GM23248 (cell line): ENCODE results near the gene CASP12. TPM values are rescaled to one million over a fixed set of nuclear protein-coding genes. Genes with fewer than 3 reads are reported as not detected.

Experiments
- DNase-seq: peaks from one replicate; pipeline ENCODE4 v3.0.0-alpha.2; 2015
- H2AFZ ChIP-seq: fragments of 200-600 bp; sonication (generic); 2 replicates; pipeline ENCODE4 v1.6.1; 2016; ENCODE audit warnings: antibody characterized with exemption
- H3F3A ChIP-seq: fragments of 200-600 bp; sonication (generic); 2 replicates; pipeline ENCODE4 v1.6.1; 2016; ENCODE audit warnings: mild to moderate bottlenecking, antibody characterized with exemption, mixed run types; ENCODE audit not compliant: insufficient read depth
- H3K27ac ChIP-seq: fragments of 200-600 bp; sonication (generic); 2 replicates; pipeline ENCODE4 v1.5.1; 2016; ENCODE audit warnings: mild to moderate bottlenecking
- H3K27me3 ChIP-seq: fragments of 200-600 bp; sonication (generic); replicated peaks from 2 replicates; pipeline ENCODE4 v1.6.1; 2016; ENCODE audit warnings: mild to moderate bottlenecking; ENCODE audit not compliant: insufficient read depth
- H3K36me3 ChIP-seq: fragments of 200-600 bp; sonication (generic); 2 replicates; pipeline ENCODE4 v1.6.1; 2016; ENCODE audit warnings: low read depth, mild to moderate bottlenecking
- H3K4me1 ChIP-seq: fragments of 200-600 bp; sonication (generic); 2 replicates; pipeline ENCODE4 v1.6.1; 2016; ENCODE audit warnings: mild to moderate bottlenecking; ENCODE audit not compliant: insufficient read depth
- H3K4me2 ChIP-seq: fragments of 200-600 bp; sonication (generic); one replicate; pipeline ENCODE4 v1.6.1; 2016; ENCODE audit warnings: mild to moderate bottlenecking; ENCODE audit not compliant: unreplicated experiment
- H3K4me3 ChIP-seq: fragments of 200-600 bp; sonication (generic); 2 replicates; pipeline ENCODE4 v1.5.1; 2016; ENCODE audit warnings: mild to moderate bottlenecking
- H3K79me2 ChIP-seq: fragments of 200-600 bp; sonication (generic); 2 replicates; pipeline ENCODE4 v1.6.1; 2016; ENCODE audit warnings: mild to moderate bottlenecking; ENCODE audit not compliant: insufficient read depth
- H3K9ac ChIP-seq: fragments of 200-600 bp; sonication (generic); 2 replicates; pipeline ENCODE4 v1.6.1; 2016; ENCODE audit warnings: mild to moderate bottlenecking
- H3K9me2 ChIP-seq: fragments of 200-600 bp; sonication (generic); 2 replicates; pipeline ENCODE4 v1.6.1; 2016; ENCODE audit warnings: mixed run types, mild to moderate bottlenecking, moderate library complexity; ENCODE audit not compliant: insufficient read depth
- H3K9me3 ChIP-seq: fragments of 200-600 bp; sonication (generic); one replicate; pipeline ENCODE4 v1.6.1; 2017; ENCODE audit warnings: low read depth
- H4K20me1 ChIP-seq: fragments of 200-600 bp; sonication (generic); 2 replicates; pipeline ENCODE4 v1.6.0; 2016; ENCODE audit not compliant: insufficient read depth
- EZH2 ChIP-seq: fragments of 200-600 bp; sonication (generic); IDR thresholded peaks from 2 replicates; pipeline ENCODE4 v1.6.1; 2018; ENCODE audit warnings: antibody characterized with exemption, mild to moderate bottlenecking; ENCODE audit not compliant: insufficient read depth, poor library complexity, severe bottlenecking
- EZH2phosphoT487 ChIP-seq: fragments of 200-600 bp; sonication (generic); IDR thresholded peaks from 2 replicates; pipeline ENCODE4 v1.6.1; 2018; ENCODE audit warnings: antibody characterized with exemption, moderate library complexity, mild to moderate bottlenecking, low read depth; ENCODE audit not compliant: insufficient read depth
- WGBS, 2 experiments: methylation state at CpG; one replicate each; pipeline ENCODE4 v1.1.6; 2015 to 2017; ENCODE audit warnings: low lambda C conversion rate in 2 of 2, low coverage in 1 of 2; ENCODE audit errors: missing lambda C conversion rate in 2 of 2; 5-methylcytosine and 5-hydroxymethylcytosine counted together
- in situ Hi-C: fragments of 300-500 bp; cut with MboI; formaldehyde crosslinking; loops from 2 replicates; pipeline ENCODE4 v1.15.0; 2020
- polyA plus RNA-seq: library from polyadenylated mRNA; unstranded; fragments of >200 nt; fragmentation: Nextera tagmentation; extraction: Ambion mirVana; gene quantifications from 2 replicates; pipeline ENCODE4 v1.2.1, GENCODE V29; 2016
- total RNA-seq: library from RNA; depleted of rRNA; stranded (reverse); fragments of >200 nt; shearing (Covaris generic); gene quantifications from 2 replicates; pipeline ENCODE4 v1.2.3, GENCODE V29; 2014

CASP12 gene
- total and polyA plus RNA-seq, 2 experiments from 2014 or later, result not detected

- H3K27me3 ChIP-seq, result no peaks in the 10 kb centered on the region
- DNase-seq, result no peak
- H3K36me3 ChIP-seq, result no peaks in the 10 kb centered on the region
- H3K27ac ChIP-seq, result no peak overlapping the region
- no peaks in the 10 kb centered on the region for H3F3A ChIP-seq
- 55 to 64% methylated on average over 7 of the region's 7 CpGs for WGBS, 2 experiments
- no peak overlapping the region for H2AFZ ChIP-seq
- no peaks in the 10 kb centered on the region for H3K9me2 ChIP-seq
- no peaks in the 10 kb centered on the region for H3K79me2 ChIP-seq
- H3K4me2 ChIP-seq, result no peak overlapping the region
- no peaks in the 10 kb centered on the region for H3K4me1 ChIP-seq
- no peaks in the 10 kb centered on the region for H3K9me3 ChIP-seq
- TF ChIP-seq EZH2phosphoT487, result no peak
- no peak for TF ChIP-seq EZH2
- H4K20me1 ChIP-seq, result no peaks in the 10 kb centered on the region
- in situ Hi-C loops, result no loop called here
- no peak overlapping the region for H3K9ac ChIP-seq
- no peak overlapping the region for H3K4me3 ChIP-seq
Observed at GRCh38 chr11:104858882-104859775, 39.1 kb downstream of the CASP12 start.

GRCh38 chr11:104856607-104857006, 41.7 kb downstream of the CASP12 start:
- no peaks in the 10 kb centered on the region for H3K9me2 ChIP-seq
- no peaks in the 10 kb centered on the region for H3K4me1 ChIP-seq
- H2AFZ ChIP-seq, result no peak overlapping the region
- TF ChIP-seq EZH2, result no peak
- no peak for TF ChIP-seq EZH2phosphoT487
- no peak for DNase-seq
- H3K27me3 ChIP-seq, result no peaks in the 10 kb centered on the region
- no peaks in the 10 kb centered on the region for H4K20me1 ChIP-seq
- H3K36me3 ChIP-seq, result no peaks in the 10 kb centered on the region
- no peak overlapping the region for H3K27ac ChIP-seq
- no peak overlapping the region for H3K4me3 ChIP-seq
- H3K9ac ChIP-seq, result no peak overlapping the region
- H3K4me2 ChIP-seq, result no peak overlapping the region
- H3F3A ChIP-seq, result no peaks in the 10 kb centered on the region
- H3K79me2 ChIP-seq, result no peaks in the 10 kb centered on the region
- in situ Hi-C loops, result no loop called here
- no peaks in the 10 kb centered on the region for H3K9me3 ChIP-seq

GRCh38 chr11:104855965-104856364, 42.3 kb downstream of the CASP12 start:
- TF ChIP-seq EZH2phosphoT487 (no peak), EZH2 (no peak)
- Histone ChIP-seq H3K36me3 (no peaks in the 10 kb centered on the region), H4K20me1 (no peaks in the 10 kb centered on the region), H3K9ac (no peak overlapping the region), H3K9me2 (no peaks in the 10 kb centered on the region), H3K4me3 (no peak overlapping the region), H3K27ac (no peak overlapping the region), H3K4me1 (no peaks in the 10 kb centered on the region), H2AFZ (no peak overlapping the region), H3F3A (no peaks in the 10 kb centered on the region), H3K27me3 (no peaks in the 10 kb centered on the region), H3K79me2 (no peaks in the 10 kb centered on the region), H3K4me2 (no peak overlapping the region), H3K9me3 (no peaks in the 10 kb centered on the region)
- 39 to 48% methylated on average over 2 of the region's 2 CpGs for WGBS, 2 experiments
- in situ Hi-C loops, result no loop called here
- no peak for DNase-seq

GRCh38 chr11:104853276-104853675, 45.0 kb downstream of the CASP12 start:
- Histone ChIP-seq H3K36me3 (no peaks in the 10 kb centered on the region), H3K9ac (no peak overlapping the region), H4K20me1 (no peaks in the 10 kb centered on the region), H3F3A (no peaks in the 10 kb centered on the region), H3K79me2 (no peaks in the 10 kb centered on the region), H2AFZ (no peak overlapping the region), H3K27me3 (no peaks in the 10 kb centered on the region), H3K4me1 (no peaks in the 10 kb centered on the region), H3K9me2 (no peaks in the 10 kb centered on the region), H3K4me3 (no peak overlapping the region), H3K4me2 (no peak overlapping the region), H3K27ac (no peak overlapping the region), H3K9me3 (no peaks in the 10 kb centered on the region)
- WGBS, 2 experiments, result 91 to 97% methylated on average over 3 of the region's 3 CpGs
- DNase-seq, result no peak
- in situ Hi-C loops, result no loop called here
- TF ChIP-seq EZH2 (no peak), EZH2phosphoT487 (no peak)

GRCh38 chr11:104852811-104853210, 45.4 kb downstream of the CASP12 start:
- H4K20me1 ChIP-seq, result no peaks in the 10 kb centered on the region
- DNase-seq, result peak; percentile 30
- no peak overlapping the region for H3K4me2 ChIP-seq
- no peaks in the 10 kb centered on the region for H3F3A ChIP-seq
- no peaks in the 10 kb centered on the region for H3K4me1 ChIP-seq
- no peaks in the 10 kb centered on the region for H3K36me3 ChIP-seq
- in situ Hi-C loops, result no loop called here
- no peak overlapping the region for H2AFZ ChIP-seq
- H3K27me3 ChIP-seq, result no peaks in the 10 kb centered on the region
- no peaks in the 10 kb centered on the region for H3K79me2 ChIP-seq
- no peak overlapping the region for H3K27ac ChIP-seq
- no peak overlapping the region for H3K4me3 ChIP-seq
- no peaks in the 10 kb centered on the region for H3K9me3 ChIP-seq
- H3K9me2 ChIP-seq, result no peaks in the 10 kb centered on the region
- TF ChIP-seq EZH2, result no peak
- no peak for TF ChIP-seq EZH2phosphoT487
- H3K9ac ChIP-seq, result no peak overlapping the region
- WGBS, 2 experiments, result 45 to 53% methylated on average over 1 of the region's 1 CpG
